Amniotic epithelial cell (primary cell): ENCODE measurements around the gene GTPBP4.
"Not testable (repeated sequence)": the region's sequence is repeated elsewhere in the genome, so short reads cannot be mapped to it uniquely, and the experiment has no call there.

Experiments used
- DNase-seq: peaks from one replicate; pipeline ENCODE4 v3.0.0-alpha.2; 2010; ENCODE audit warnings: low read depth

The GTPBP4 gene

GRCh38 chr10:1057106-1057657 lies 68.9 kb downstream of the GTPBP4 start:
- no peak for DNase-seq

GRCh38 chr10:1058017-1058416 lies 69.8 kb downstream of the GTPBP4 start:
- no peak for DNase-seq

- no peak for DNase-seq
Measured at GRCh38 chr10:1059902-1060301, 71.7 kb downstream of the GTPBP4 start.

GRCh38 chr10:1061930-1062774 lies 73.9 kb downstream of the GTPBP4 start:
- peak; percentile 58 for DNase-seq

- no peak for DNase-seq
Measured at GRCh38 chr10:1063232-1063865, 75.1 kb downstream of the GTPBP4 start.

- no peak for DNase-seq
Measured at GRCh38 chr10:1064964-1065247, 76.7 kb downstream of the GTPBP4 start.

- not testable (repeated sequence) for DNase-seq
Measured at GRCh38 chr10:1066734-1067133, 78.5 kb downstream of the GTPBP4 start.

GRCh38 chr10:1068380-1069361 lies 80.4 kb downstream of the GTPBP4 start:
- no peak for DNase-seq
